CMK (cell line): ENCODE measurements around the gene SAMD10.
"Not testable (repeated sequence)": the region's sequence is repeated elsewhere in the genome, so short reads cannot be mapped to it uniquely, and the experiment has no call there.

Experiments used
- DNase-seq: peaks from one replicate; pipeline ENCODE4 v3.0.0-alpha.2; 2010; ENCODE audit warnings: low read depth

The SAMD10 gene

GRCh38 chr20:64001607-64002011, 22.2 kb upstream of the SAMD10 start:
- no peak for DNase-seq

GRCh38 chr20:64000906-64001305, 21.5 kb upstream of the SAMD10 start:
- DNase-seq, result no peak

GRCh38 chr20:63982937-63983336, 3.5 kb upstream of the SAMD10 start:
- DNase-seq, result no peak

- peak; percentile 94 for DNase-seq
These were observed 1.6 kb upstream of the SAMD10 start, which contains the start of gene PRPF6 for GRCh38 chr20:63980806-63981728. Gene PRPF6, plus strand, starts transcription at chr20:63981132. Its CDS starts 114 bp downstream, at chr20:63981246.

GRCh38 chr20:63980317-63980805, 919 bp upstream of the SAMD10 start:
- no peak for DNase-seq

- no peak for DNase-seq
These were observed 249 bp downstream of the SAMD10 start for GRCh38 chr20:63979229-63979556.

GRCh38 chr20:63978319-63979228, 868 bp downstream of the SAMD10 start:
- DNase-seq, result no peak

GRCh38 chr20:63977739-63978276, 1.6 kb downstream of the SAMD10 start:
- no peak for DNase-seq

- DNase-seq, result no peak
These were observed 2.3 kb downstream of the SAMD10 start for GRCh38 chr20:63976980-63977738.

- DNase-seq, result not testable (repeated sequence)
These were observed 2.9 kb downstream of the SAMD10 start for GRCh38 chr20:63976511-63976910.

GRCh38 chr20:63974402-63975200, 4.8 kb downstream of the SAMD10 start:
- DNase-seq, result no peak

- DNase-seq, result no peak
These were observed 5.6 kb downstream of the SAMD10 start for GRCh38 chr20:63973636-63974401.

- no peak for DNase-seq
These were observed 6.3 kb downstream of the SAMD10 start for GRCh38 chr20:63973160-63973479.

GRCh38 chr20:63972312-63973159, 6.9 kb downstream of the SAMD10 start:
- no peak for DNase-seq

- DNase-seq, result not testable (repeated sequence)
These were observed 7.5 kb downstream of the SAMD10 start for GRCh38 chr20:63971960-63972311.

- no peak for DNase-seq
These were observed 8.6 kb downstream of the SAMD10 start for GRCh38 chr20:63970714-63971431.

- DNase-seq, result no peak
These were observed 9.4 kb downstream of the SAMD10 start, which contains the start of gene ZNF512B for GRCh38 chr20:63969838-63970713. Gene ZNF512B, minus strand, starts transcription at chr20:63969930. Its CDS starts 1,980 bp downstream, at chr20:63967950.
